IMR-90 (cell line): ENCODE measurements around the gene THRB. TPM values are rescaled to one million over a fixed set of nuclear protein-coding genes. Genes with fewer than 3 reads are reported as not detected.

Source experiments
- ATAC-seq: fragments of 200-7000 bp; cut with Tn5 transposase; 2 replicates; pipeline ENCODE4 v1.9.1; 2020; ENCODE audit warnings: low read depth, mild to moderate bottlenecking, moderate library complexity
- BruUV-seq: library from RNA; stranded (reverse); fragments of 400-500 nt; replicated peaks from 2 replicates; lab custom pipeline; 2021; lab: Mats Ljungman, UMichigan
- CTCF ChIA-PET: fragments of 300-600 bp; formaldehyde crosslinking; extraction: SDS; loops from one replicate; lab custom pipeline; 2021; ENCODE audit warnings: antibody characterized with exemption; lab: Yijun Ruan, JAX
- POLR2A ChIA-PET: fragments of 300-600 bp; sonication (Branson Sonifier 250); formaldehyde crosslinking; loops from one replicate; lab custom pipeline; 2022; ENCODE audit warnings: antibody characterized with exemption; ENCODE audit not compliant: unreplicated experiment; lab: Charles Lee
- DNase-seq: peaks from one replicate; pipeline ENCODE4 v3.0.0; 2013
- H2AFZ ChIP-seq: replicated peaks from 2 replicates; pipeline ENCODE3; 2013; ENCODE audit warnings: low read length, mild to moderate bottlenecking; ENCODE audit not compliant: poor library complexity
- H2AK5ac ChIP-seq: 2 replicates; pipeline ENCODE4 v1.6.1; 2013; ENCODE audit warnings: low read depth, low read length, inconsistent platforms
- H2AK9ac ChIP-seq: replicated peaks from 2 replicates; pipeline ENCODE3; 2013; ENCODE audit warnings: mild to moderate bottlenecking, low read depth, low read length, moderate library complexity; ENCODE audit not compliant: poor library complexity
- H2BK120ac ChIP-seq: 2 replicates; pipeline ENCODE4 v1.6.1; 2013; ENCODE audit warnings: low read depth, low read length, inconsistent platforms
- H2BK15ac ChIP-seq: 3 replicates; pipeline ENCODE4 v1.6.1; 2013; ENCODE audit warnings: low read depth, low read length, inconsistent platforms
- H2BK20ac ChIP-seq: 2 replicates; pipeline ENCODE4 v1.6.1; 2013; ENCODE audit warnings: low read depth, mild to moderate bottlenecking, inconsistent platforms, low read length, moderate library complexity
- H2BK5ac ChIP-seq: 2 replicates; pipeline ENCODE4 v1.6.1; 2013; ENCODE audit warnings: mild to moderate bottlenecking, low read depth, low read length, inconsistent platforms; ENCODE audit not compliant: poor library complexity, severe bottlenecking
- H3K14ac ChIP-seq: replicated peaks from 2 replicates; pipeline ENCODE4 v1.6.1; 2013; ENCODE audit warnings: low read depth, low read length, inconsistent platforms
- H3K18ac ChIP-seq: 2 replicates; pipeline ENCODE4 v1.6.1; 2013; ENCODE audit warnings: low read depth, low read length, control low read depth
- H3K23ac ChIP-seq: 2 replicates; pipeline ENCODE4 v1.6.1; 2013; ENCODE audit warnings: low read depth, low read length, inconsistent platforms
- H3K27ac ChIP-seq: 2 replicates; pipeline ENCODE4 v1.5.1; 2013; ENCODE audit warnings: mild to moderate bottlenecking, control low read depth, low read length; ENCODE audit not compliant: insufficient read depth
- H3K27me3 ChIP-seq: 2 replicates; pipeline ENCODE4 v1.6.1; 2013; ENCODE audit warnings: low read length; ENCODE audit not compliant: control insufficient read depth, insufficient read depth
- H3K36me3 ChIP-seq: 2 replicates; pipeline ENCODE4 v1.6.1; 2013; ENCODE audit warnings: low read length, mixed read lengths; ENCODE audit not compliant: control insufficient read depth, insufficient read depth
- H3K4ac ChIP-seq: 2 replicates; pipeline ENCODE4 v1.6.1; 2013; ENCODE audit warnings: low read depth, low read length, inconsistent platforms
- H3K4me1 ChIP-seq: 2 replicates; pipeline ENCODE4 v1.6.1; 2013; ENCODE audit warnings: low read length, mixed read lengths; ENCODE audit not compliant: control insufficient read depth, insufficient read depth
- H3K4me2 ChIP-seq: 2 replicates; pipeline ENCODE4 v1.6.1; 2013; ENCODE audit warnings: low read depth, mild to moderate bottlenecking, control low read depth, low read length, moderate library complexity
- H3K4me3 ChIP-seq: 2 replicates; pipeline ENCODE4 v1.5.1; 2013; ENCODE audit warnings: low read depth, mild to moderate bottlenecking, control low read depth, low read length, moderate library complexity; ENCODE audit not compliant: insufficient read depth
- H3K56ac ChIP-seq: 2 replicates; pipeline ENCODE4 v1.6.1; 2013; ENCODE audit warnings: low read length, inconsistent platforms; ENCODE audit not compliant: insufficient read depth; ENCODE audit errors: extremely low read depth
- H3K79me1 ChIP-seq, 2 experiments: 2 replicates each; pipeline ENCODE4 v1.6.1; 2013; ENCODE audit warnings: low read length in 2 of 2, inconsistent platforms in 1 of 2, low read depth in 1 of 2
- H3K9ac ChIP-seq: 2 replicates; pipeline ENCODE4 v1.6.1; 2013; ENCODE audit warnings: low read depth, low read length, control low read depth
- H3K9me1 ChIP-seq: 2 replicates; pipeline ENCODE4 v1.6.1; 2013; ENCODE audit warnings: low read length, inconsistent platforms; ENCODE audit not compliant: insufficient read depth
- H3K9me3 ChIP-seq: 2 replicates; pipeline ENCODE4 v1.6.1; 2013; ENCODE audit warnings: low read length; ENCODE audit not compliant: control insufficient read depth, insufficient read depth
- H4K20me1 ChIP-seq: 2 replicates; pipeline ENCODE4 v1.6.1; 2013; ENCODE audit warnings: low read length, inconsistent platforms; ENCODE audit not compliant: insufficient read depth
- H4K5ac ChIP-seq: 2 replicates; pipeline ENCODE4 v1.6.1; 2013; ENCODE audit warnings: mild to moderate bottlenecking, low read depth, low read length, control low read depth
- H4K8ac ChIP-seq, 2 experiments: 2 replicates each; pipeline ENCODE4 v1.6.1; 2013; ENCODE audit warnings: low read depth in 2 of 2, low read length in 2 of 2, control low read depth in 1 of 2, inconsistent platforms in 1 of 2
- H4K91ac ChIP-seq: 2 replicates; pipeline ENCODE4 v1.6.1; 2013; ENCODE audit warnings: low read depth, low read length, inconsistent platforms; ENCODE audit not compliant: insufficient read depth
- MAZ ChIP-seq: IDR thresholded peaks from 2 replicates; pipeline ENCODE4 v1.6.1; 2012; ENCODE audit warnings: low read depth, mild to moderate bottlenecking, low read length, improper control_type of control experiment, moderate library complexity, borderline replicate concordance
- WGBS, 2 experiments: methylation state at CpG; one replicate each; pipeline versions ENCODE4 v1.1.5 to v1.1.7; 2013; ENCODE audit warnings: missing lambda C conversion rate in 2 of 2; ENCODE audit not compliant: insufficient read length in 1 of 2; ENCODE audit errors: extremely low coverage in 2 of 2; 5-methylcytosine and 5-hydroxymethylcytosine counted together
- dilution Hi-C: fragments of 300-500 bp; cut with HindIII; formaldehyde crosslinking; loops from one replicate; pipeline ENCODE4 v1.14.3; 2018; ENCODE audit warnings: low sequenced_read_pairs; ENCODE audit not compliant: unreplicated experiment
- in situ Hi-C: fragments of 300-500 bp; cut with MboI; formaldehyde crosslinking; loops from 3 replicates; pipeline ENCODE4 v1.14.3; 2019; ENCODE audit warnings: low sequenced_read_pairs, inconsistent platforms, mixed read lengths
- intact Hi-C: fragments of 100-400 bp; cut with micrococcal nuclease; formaldehyde crosslinking; loops from 2 replicates; pipeline ENCODE4 v1.10.0; 2022
- polyA plus RNA-seq, 3 experiments: library from polyadenylated mRNA; depleted of rRNA; stranded (reverse); fragments of >200 nt; gene quantifications; 2 replicates each; pipeline ENCODE4 v1.2.3, GENCODE V29; 2012; ENCODE audit warnings: low replicate concordance in 1 of 3
- total RNA-seq: library from RNA; depleted of rRNA; stranded (reverse); fragments of >200 nt; gene quantifications from 2 replicates; pipeline ENCODE4 v1.2.3, GENCODE V29; 2012

The THRB gene
- total and polyA plus RNA-seq, 2 of the 4 experiments (the other 2 are of a cell fraction) = under 0.01 TPM; not detected in 1

DNA sequence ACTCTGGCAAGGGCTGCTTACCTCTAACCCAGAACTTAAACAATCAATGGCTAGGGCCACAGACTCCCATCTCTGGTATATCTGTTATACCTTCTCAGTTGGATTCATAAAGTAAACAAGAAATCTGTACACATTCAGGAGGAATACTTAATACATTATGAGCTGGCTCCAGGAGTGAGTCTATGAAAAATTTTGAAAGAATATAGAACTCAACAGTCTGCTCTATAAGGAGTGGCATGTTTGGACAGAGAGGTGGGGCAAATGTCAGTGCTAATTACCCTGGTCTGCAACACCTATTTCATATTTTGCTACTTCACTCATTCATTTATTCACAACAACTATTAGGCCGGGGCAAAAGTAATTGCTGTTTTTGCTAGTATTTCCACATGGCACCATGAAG is 245.1 kb downstream of the THRB start:
- Histone ChIP-seq H3K4me3 (no peak overlapping the region), H3K27ac (no peak overlapping the region), H4K91ac (no peak overlapping the region), H3K36me3 (no peaks in the 10 kb centered on the region), H3K23ac (no peak overlapping the region), H3K27me3 (peaks cover 37% of the 10 kb centered on the region), H2AK9ac (no peak overlapping the region), H3K4ac (no peak overlapping the region), H3K14ac (no peak overlapping the region), H3K9ac (no peak overlapping the region), H3K9me3 (no peaks in the 10 kb centered on the region), H4K5ac (no peak overlapping the region), H2AFZ (no peak overlapping the region), H3K4me2 (no peak overlapping the region), H3K56ac (no peak overlapping the region), H3K4me1 (peaks cover 1% of the 10 kb centered on the region; the same call in 1 of the 2 replicates), H4K20me1 (no peaks in the 10 kb centered on the region), H3K18ac (no peak overlapping the region), H2BK5ac (no peak overlapping the region), H2BK20ac (no peak overlapping the region), H2BK15ac (no peak overlapping the region), H4K8ac (no peak overlapping the region), H3K9me1 (no peaks in the 10 kb centered on the region), H3K79me1 (no peaks in the 10 kb centered on the region), H2BK120ac (no peak overlapping the region), H2AK5ac (no peak overlapping the region)
- dilution Hi-C loops = no loop called here
- WGBS, 2 experiments = no CpG with 5 or more reads among the region's 1 CpG
- intact Hi-C loops = no loop called here
- BruUV-seq = no TSS peak
- CTCF ChIA-PET = no interaction called here
- in situ Hi-C loops = loop anchor here (10.0 to 25.0 kb wide), 2 partner anchors 362 to 435 kb away; no protein-coding TSS in a partner anchor
- ATAC-seq (no peak), DNase-seq (no peak)
- POLR2A ChIA-PET = no interaction called here
- no peak for TF ChIP-seq MAZ
